ENCODE data around the gene OR6C70. TPM values are rescaled to one million over a fixed set of nuclear protein-coding genes. Genes with fewer than 3 reads are reported as not detected.

The OR6C70 gene
- total RNA-seq, 1 experiment from 2014 or later: not detected

DNA sequence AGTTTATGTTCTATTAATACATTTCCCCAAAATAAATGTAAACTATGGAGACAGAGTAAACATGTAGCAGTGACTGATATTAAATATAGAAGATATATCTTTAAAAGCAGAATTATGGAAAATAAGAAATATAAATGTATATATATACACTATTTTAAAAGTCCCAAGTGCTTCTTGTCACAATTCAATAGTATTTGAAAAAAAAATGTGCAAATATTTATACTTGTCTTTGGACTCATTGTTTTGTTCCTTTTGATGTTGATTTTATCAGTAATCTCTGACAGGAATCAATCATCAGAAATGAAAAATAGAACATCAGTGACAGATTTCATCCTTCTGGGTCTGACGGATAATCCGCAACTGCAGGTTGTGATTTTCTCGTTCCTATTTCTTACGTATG lies 44.0 kb downstream of the OR6C70 start, which contains the start of gene OR6C76:
OR6C76 (plus strand) TSS at position 301 of the 400 bp plus-strand sequence; CDS start at position 301, 0 bp downstream.
- H3K9me3 ChIP-seq (ENCODE audit: control insufficient read depth, insufficient read depth, low read depth, low read length): no peaks in the 10 kb centered on the region
- DNase-seq (ENCODE audit: low read depth, low spot score) (no peak), ATAC-seq (no peak)
- in situ Hi-C loops (cut with HindIII; ENCODE audit: low pct_unique_long_range_greater_than_20kb, low sequenced_read_pairs) (no loop called here), intact Hi-C loops (cut with micrococcal nuclease; ENCODE audit: unreplicated experiment) (no loop called here)
- no TSS peak for BruUV-seq (replicated peaks)
- H3K4me1 ChIP-seq (ENCODE audit: control insufficient read depth, insufficient read depth, low read length): no peaks in the 10 kb centered on the region
- H3K4me3 ChIP-seq (ENCODE audit: low read depth in 2 of 2, low read length in 2 of 2): no peak within 1 kb of the TSS
- POLR2A ChIA-PET: no interaction called here
- no peak within 1 kb of the TSS for H3K27ac ChIP-seq (ENCODE audit: low read length)
- H3K27me3 ChIP-seq (ENCODE audit: control insufficient read depth, insufficient read depth, low read length): no peaks in the 10 kb centered on the region
- CTCF ChIA-PET: no interaction called here
- no peaks in the 10 kb centered on the region for H3K36me3 ChIP-seq (ENCODE audit: control insufficient read depth, insufficient read depth, low read length)
- TF ChIP-seq POLR2AphosphoS5 (IDR thresholded peaks at IDR 0.05; ENCODE audit: low read depth, low read length) (no peak), TCF7L2 (IDR thresholded peaks at IDR 0.05; ENCODE audit: low read depth, low read length) (no peak), SIN3A (IDR thresholded peaks at IDR 0.05; ENCODE audit: borderline replicate concordance, insufficient read depth, low read depth, low read length) (no peak)
- TF ChIP-seq, protein P1, sequence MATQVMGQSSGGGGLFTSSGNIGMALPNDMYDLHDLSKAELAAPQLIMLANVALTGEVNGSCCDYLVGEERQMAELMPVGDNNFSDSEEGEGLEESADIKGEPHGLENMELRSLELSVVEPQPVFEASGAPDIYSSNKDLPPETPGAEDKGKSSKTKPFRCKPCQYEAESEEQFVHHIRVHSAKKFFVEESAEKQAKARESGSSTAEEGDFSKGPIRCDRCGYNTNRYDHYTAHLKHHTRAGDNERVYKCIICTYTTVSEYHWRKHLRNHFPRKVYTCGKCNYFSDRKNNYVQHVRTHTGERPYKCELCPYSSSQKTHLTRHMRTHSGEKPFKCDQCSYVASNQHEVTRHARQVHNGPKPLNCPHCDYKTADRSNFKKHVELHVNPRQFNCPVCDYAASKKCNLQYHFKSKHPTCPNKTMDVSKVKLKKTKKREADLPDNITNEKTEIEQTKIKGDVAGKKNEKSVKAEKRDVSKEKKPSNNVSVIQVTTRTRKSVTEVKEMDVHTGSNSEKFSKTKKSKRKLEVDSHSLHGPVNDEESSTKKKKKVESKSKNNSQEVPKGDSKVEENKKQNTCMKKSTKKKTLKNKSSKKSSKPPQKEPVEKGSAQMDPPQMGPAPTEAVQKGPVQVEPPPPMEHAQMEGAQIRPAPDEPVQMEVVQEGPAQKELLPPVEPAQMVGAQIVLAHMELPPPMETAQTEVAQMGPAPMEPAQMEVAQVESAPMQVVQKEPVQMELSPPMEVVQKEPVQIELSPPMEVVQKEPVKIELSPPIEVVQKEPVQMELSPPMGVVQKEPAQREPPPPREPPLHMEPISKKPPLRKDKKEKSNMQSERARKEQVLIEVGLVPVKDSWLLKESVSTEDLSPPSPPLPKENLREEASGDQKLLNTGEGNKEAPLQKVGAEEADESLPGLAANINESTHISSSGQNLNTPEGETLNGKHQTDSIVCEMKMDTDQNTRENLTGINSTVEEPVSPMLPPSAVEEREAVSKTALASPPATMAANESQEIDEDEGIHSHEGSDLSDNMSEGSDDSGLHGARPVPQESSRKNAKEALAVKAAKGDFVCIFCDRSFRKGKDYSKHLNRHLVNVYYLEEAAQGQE (IDR thresholded peaks at IDR 0.05; ENCODE audit: insufficient read depth in 1 of 2, low read depth in 2 of 2, low read length in 1 of 2): no peak
- TF ChIP-seq, protein P2, sequence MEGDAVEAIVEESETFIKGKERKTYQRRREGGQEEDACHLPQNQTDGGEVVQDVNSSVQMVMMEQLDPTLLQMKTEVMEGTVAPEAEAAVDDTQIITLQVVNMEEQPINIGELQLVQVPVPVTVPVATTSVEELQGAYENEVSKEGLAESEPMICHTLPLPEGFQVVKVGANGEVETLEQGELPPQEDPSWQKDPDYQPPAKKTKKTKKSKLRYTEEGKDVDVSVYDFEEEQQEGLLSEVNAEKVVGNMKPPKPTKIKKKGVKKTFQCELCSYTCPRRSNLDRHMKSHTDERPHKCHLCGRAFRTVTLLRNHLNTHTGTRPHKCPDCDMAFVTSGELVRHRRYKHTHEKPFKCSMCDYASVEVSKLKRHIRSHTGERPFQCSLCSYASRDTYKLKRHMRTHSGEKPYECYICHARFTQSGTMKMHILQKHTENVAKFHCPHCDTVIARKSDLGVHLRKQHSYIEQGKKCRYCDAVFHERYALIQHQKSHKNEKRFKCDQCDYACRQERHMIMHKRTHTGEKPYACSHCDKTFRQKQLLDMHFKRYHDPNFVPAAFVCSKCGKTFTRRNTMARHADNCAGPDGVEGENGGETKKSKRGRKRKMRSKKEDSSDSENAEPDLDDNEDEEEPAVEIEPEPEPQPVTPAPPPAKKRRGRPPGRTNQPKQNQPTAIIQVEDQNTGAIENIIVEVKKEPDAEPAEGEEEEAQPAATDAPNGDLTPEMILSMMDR (IDR thresholded peaks at IDR 0.05): no peak

DNA sequence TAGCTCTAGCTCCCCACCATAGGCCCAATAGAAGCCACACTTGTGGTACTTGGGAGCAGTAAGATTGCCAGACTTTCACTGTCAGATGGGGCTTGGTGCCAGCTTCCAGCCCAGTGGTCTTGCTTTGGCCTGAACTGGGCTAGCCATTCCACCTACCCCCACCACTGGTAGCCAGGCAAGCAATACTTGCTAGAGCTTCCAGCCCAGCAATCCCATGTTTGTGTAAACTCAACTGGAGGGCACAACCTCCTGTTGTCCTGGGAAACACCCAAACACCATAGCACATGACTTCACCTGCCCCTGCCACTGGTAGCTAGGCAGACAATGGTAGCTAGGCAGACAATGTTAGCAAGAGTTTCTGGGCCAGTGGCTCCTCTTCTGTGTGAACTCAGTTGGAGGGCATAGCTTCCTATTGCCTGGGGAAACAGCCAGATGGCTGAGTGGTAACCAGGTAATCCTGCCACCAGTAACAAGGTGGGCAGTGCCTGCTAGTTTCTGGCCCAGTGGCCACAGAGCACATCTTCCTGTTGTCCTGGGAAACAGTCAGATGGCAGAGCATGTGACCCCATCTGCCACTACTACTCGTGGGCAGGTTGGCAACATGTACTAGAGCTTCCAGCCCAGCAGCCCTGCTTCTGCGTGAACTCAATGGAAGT lies 49.5 kb downstream of the OR6C70 start:
- ChIA-PET POLR2A (no interaction called here), CTCF (no interaction called here)
- Histone ChIP-seq H3K27me3 (ENCODE audit: control insufficient read depth, insufficient read depth, low read length) (peaks cover 3% of the 10 kb centered on the region; the same call in 1 of the 2 replicates), H3K36me3 (ENCODE audit: control insufficient read depth, insufficient read depth, low read length) (no peaks in the 10 kb centered on the region), H3K4me1 (ENCODE audit: control insufficient read depth, insufficient read depth, low read length) (no peaks in the 10 kb centered on the region), H3K4me3 (ENCODE audit: low read depth in 2 of 2, low read length in 2 of 2) (no peak overlapping the region), H3K27ac (ENCODE audit: low read length) (no peak overlapping the region), H3K9me3 (ENCODE audit: control insufficient read depth, insufficient read depth, low read depth, low read length) (no peaks in the 10 kb centered on the region)
- intact Hi-C loops (cut with micrococcal nuclease; ENCODE audit: unreplicated experiment): no loop called here
- TF ChIP-seq, protein P2 (IDR thresholded peaks at IDR 0.05): no peak
- TF ChIP-seq SIN3A (IDR thresholded peaks at IDR 0.05; ENCODE audit: borderline replicate concordance, insufficient read depth, low read depth, low read length): no peak
- TF ChIP-seq POLR2AphosphoS5 (IDR thresholded peaks at IDR 0.05; ENCODE audit: low read depth, low read length): no peak
- no peak for TF ChIP-seq TCF7L2 (IDR thresholded peaks at IDR 0.05; ENCODE audit: low read depth, low read length)
- TF ChIP-seq, protein P1 (IDR thresholded peaks at IDR 0.05; ENCODE audit: insufficient read depth in 1 of 2, low read depth in 2 of 2, low read length in 1 of 2): no peak
- no peak for ATAC-seq
- in situ Hi-C loops (cut with HindIII; ENCODE audit: low pct_unique_long_range_greater_than_20kb, low sequenced_read_pairs): no loop called here
- no peak for DNase-seq (ENCODE audit: low read depth, low spot score)
- no TSS peak for BruUV-seq (replicated peaks)
